HG03432 (cell line): ENCODE data around the gene ABCA1.
A peak's percentile ranks its signal among the peaks of the same experiment; 100 is the strongest.

Source experiments
- ATAC-seq: cut with Tn5 transposase; IDR thresholded peaks from one replicate; pipeline ENCODE4 v1.9.1; 2021; ENCODE audit warnings: mild to moderate bottlenecking, moderate library complexity; ENCODE audit not compliant: unreplicated experiment

The ABCA1 gene

DNA sequence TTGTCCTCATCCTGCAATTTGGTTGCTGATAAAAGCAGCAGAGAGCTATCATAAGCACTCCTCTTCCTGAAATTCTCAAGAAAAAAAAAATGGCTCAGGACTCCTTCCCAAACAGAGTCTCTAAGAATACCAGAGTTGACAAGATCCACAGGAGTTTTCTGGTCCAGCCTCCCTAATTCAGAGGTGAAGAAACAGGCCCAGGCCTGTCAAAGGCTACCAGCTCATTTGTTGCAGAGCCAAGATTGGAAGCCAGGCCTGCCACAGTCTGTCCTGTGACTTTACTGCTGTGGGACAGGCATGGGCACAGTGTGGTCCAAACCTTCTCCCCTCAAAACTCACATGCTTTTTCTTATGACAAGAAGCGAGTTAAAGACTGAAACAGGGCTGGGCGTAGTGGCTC lies 122.5 kb downstream of the ABCA1 start:
- ATAC-seq = no peak

DNA sequence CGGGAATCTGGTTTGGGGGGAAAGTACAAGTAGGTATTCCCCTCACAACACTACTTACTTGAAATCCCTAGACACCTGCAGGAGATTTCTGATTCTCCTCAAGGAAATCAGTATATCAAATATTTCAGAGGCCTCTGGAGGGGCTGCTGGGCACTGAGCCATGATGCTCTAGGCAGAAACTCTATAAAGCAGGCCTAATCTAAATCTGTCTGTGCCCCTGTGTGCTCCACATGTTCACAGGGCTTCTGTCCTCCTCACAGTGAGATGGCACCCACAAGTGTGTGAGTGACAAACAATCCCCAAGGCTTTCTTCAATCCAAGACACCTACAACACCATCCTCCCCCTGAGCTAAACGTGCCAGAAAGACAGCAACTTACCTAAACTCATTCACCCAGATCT lies 125.0 kb downstream of the ABCA1 start:
- ATAC-seq = no peak

DNA sequence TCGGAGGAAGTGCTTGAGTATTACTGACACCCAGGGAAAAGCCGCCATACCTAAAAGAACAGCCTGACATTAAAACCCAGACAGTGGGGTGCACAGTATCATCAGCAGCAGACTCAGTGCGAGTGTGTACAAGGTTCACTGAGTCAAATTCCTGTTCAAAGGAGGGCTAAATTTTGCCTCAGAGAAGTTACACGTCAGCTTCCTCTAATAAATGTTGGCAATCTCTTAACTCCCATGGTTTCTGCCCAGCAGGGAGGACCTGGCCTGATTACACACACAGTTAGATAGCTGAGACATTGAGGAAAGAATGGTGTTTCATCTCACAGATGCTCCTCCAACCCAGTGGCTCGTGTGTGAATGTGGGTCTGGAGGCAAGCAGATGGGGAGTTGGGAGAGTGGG lies 125.8 kb downstream of the ABCA1 start:
- no peak for ATAC-seq

DNA sequence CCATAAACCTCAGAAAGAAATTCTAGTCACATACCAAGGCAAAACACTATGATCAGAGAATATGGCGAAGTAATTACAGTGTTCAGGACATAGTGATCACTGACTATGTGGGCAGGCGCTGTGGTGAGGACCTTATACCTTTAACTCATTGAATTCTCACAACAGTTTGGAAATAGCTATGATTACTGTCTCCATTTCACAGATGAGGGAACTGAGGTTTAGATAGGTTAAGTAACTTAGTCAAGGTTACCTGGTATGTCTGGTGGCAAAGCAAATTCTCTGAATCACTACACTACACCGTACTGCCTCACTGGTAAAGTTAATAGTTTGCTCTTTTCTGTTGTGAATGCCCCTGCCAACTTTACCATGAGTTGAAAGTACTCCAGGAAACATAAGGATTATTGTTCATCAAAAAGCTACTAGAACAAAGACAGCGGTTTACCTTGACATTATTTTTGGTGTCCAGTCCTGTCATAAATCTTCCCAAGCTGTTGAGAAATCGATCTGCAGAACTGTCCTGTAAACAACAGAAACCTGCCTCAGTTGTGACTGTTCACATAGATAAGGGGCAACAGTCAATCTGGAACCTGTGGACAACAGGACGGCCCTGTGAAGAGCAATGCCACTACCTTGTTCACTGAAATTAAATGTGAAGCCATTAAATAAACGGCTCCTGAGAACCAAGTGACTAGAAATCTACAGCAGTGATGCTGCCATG lies 127.7 kb downstream of the ABCA1 start:
- ATAC-seq = no peak

DNA sequence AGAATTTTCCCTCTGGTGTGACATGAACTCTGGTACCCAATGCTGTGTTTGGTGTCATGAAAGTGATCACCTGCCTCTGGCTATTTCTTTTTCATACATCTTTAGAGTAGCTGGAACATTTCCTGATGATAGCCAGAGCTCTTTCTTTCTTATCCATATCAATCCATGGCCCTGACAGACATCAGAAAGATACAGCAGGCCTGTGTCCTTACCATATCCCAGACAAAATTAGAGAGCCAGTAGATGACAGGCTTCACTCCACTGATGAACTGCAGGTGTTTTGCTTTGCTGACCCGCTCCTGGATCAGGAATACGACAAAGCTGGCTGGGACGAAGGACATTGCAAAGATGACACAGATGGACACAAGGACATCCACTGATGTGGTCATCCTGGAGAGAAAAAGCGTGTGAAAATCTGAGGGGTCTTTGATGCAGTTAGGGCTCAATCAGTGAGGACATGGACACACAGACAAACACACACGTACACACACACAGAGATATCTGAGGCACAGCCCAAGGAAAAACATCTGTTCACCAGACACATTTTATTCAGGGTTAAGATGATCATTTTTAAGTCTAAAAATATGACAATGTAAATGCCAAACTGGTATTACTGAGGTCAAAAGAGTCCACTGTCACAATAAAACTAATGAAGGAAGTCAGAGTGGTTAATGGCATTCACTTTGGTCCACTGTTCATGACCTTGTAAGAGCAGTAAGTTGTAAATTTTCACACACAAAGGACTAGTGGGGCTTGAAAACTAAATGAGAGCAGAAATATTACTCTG lies 129.6 kb downstream of the ABCA1 start:
- no peak for ATAC-seq

DNA sequence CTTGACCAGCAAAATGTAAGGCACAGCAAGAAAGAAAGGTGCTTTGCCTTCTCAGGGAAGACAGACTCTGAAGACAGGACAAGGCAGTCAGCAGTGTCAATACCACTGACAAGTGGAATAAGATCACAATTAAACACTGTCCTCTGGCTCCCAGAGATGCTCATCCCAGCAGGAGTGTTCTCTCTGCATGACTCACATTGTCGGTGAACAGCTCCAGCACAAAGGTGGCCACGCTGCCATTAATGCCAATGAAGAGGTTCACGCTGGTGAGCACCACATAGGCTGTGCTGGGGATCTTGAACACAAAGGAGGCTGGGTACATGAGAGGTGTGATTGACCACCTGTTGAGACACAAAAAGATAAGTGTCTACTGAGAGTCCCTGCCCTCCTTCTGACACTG lies 132.1 kb downstream of the ABCA1 start:
- ATAC-seq = no peak

DNA sequence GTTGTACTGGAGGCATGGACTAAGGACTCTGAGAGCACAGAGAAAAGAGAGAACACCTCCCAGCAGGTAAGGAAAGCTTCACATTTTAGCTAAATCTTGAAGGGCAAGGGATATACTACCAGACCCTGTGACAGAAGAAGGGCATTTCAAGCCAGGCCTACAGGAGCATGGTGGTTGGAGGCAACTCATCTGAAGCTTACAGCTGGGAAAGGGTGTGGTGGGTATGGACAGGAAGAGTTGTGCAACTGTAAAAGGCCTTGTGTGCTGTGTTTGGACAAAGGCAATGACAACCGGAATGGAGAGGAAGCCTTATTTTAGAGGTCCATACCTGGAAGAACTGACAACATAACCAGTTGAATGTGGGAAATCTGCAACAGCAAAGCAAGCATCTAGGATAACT lies 132.9 kb downstream of the ABCA1 start:
- ATAC-seq = no peak

DNA sequence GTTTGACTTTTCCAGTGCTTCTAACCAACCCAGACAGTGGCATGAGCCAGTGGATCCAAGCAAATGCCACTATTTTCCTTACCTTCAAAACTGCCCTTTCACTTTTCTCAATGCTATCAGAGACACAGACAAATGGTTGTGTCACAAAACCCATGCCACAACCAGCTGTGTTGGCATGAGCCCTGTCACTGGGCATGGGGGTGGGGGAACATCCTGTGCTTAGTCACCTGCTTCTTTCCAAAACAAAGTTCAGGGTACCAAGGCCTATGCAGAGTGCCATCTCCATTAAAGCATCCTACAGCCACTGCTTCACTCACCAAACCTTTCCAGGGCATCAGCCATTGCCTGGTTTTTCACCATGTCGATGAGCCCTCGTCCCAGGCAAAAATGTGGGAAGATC lies 133.9 kb downstream of the ABCA1 start:
- ATAC-seq = no peak

DNA sequence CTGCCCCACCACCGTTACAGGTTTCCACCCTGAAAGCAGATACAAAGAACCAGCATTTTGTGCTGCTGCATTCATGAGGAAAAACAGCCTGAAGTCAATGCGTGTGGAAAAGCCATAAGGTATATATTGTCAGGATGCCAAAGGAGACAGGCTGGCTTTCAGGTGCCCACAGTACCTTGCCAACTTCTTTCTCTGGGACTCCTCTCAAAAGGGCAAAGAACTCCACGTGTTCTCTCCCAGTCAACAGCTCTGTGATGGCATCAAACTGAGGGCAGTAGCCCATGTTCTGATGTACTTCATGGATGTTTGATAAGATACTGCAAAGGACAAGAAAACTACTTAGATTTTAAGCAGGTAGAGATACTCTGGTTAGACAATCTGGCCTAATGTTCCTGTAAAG lies 139.7 kb downstream of the ABCA1 start:
- ATAC-seq = no peak

DNA sequence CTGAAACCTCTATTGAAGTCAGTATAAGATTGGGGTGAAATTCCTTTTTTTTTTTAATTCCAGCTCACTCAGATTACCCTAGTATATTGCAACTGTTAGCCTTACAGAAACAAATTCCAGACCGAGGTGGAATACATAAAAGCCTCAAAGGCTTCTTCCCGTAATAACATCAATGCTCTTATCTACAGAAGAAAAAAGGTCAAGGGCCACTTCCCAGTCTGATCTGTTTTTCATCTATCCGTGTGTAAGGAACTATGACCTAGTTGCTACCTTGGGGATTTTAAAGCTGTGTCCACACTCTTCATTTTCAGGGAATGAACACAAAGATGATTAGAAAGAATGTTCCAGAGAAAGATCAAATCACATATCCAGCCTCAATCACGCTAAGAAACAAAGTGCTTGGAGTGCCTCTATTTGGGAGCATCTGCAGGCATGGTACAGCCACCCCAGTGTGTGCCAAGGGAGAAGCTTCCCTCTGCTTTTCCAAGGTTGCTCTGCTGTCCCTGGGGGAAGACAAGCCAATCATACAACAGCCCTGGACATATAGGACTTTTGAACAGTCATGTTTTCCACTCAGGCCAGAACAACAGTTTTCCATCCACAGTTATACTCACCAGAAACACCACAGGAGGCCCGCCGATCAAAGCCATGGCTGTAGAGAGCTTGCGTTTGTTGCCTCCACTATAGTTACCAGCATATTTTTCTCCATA lies 140.5 kb downstream of the ABCA1 start:
- ATAC-seq = no peak

DNA sequence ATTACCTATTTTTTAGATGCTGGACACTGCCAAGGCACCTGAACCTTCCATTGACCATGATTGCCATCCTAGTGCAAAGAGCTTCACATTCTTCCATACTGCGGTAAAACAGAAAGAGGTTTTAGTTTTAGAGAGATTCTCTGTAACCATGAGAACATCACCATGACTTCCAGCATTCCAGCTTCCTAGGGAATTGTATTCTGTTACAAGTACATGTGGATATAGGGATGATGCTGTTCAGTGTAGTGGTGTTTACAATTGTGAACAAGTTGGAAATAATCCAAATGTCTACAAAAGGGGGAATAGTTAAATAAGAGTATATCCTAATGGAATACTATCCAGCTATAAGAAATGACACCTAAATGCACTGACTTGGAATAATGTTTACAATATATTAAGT lies 141.7 kb downstream of the ABCA1 start:
- ATAC-seq = no peak

DNA sequence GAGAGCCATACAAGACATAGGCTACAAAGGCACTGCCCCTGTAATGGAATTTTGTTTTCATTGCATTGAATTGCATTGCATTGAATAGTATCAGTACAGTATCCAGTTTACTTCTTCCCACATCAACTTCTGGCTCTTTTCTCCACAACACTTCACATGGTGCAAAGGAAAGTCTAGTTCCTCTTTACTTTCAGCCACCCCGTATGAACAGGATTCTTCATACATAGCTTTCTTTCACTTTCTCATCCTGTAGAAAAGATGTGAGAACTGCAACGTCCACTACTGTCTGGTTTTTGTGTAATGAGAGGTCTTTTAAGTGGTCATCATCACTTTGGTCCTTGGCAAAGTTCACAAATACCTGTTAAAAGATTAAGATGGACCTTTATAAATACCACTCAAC lies 143.9 kb downstream of the ABCA1 start:
- peak; percentile 83 for ATAC-seq

DNA sequence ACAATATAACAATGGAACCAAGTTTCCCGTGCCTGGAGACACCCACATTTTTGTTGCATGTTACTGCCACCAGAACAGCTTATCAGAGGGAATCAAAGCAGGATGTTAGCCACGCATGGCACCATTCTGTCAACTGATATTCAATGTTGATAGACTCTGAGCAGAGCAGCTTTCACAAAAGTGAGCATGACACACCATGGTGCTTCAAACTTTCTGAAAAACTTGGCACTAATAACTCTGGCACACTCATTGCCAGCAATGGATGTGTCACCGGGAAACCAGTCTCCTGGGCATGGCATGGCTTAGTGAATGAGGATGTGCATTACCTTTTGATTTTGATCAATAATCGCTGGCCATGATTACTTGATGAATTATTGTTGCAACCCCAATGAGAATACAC lies 144.4 kb downstream of the ABCA1 start:
- no peak for ATAC-seq

DNA sequence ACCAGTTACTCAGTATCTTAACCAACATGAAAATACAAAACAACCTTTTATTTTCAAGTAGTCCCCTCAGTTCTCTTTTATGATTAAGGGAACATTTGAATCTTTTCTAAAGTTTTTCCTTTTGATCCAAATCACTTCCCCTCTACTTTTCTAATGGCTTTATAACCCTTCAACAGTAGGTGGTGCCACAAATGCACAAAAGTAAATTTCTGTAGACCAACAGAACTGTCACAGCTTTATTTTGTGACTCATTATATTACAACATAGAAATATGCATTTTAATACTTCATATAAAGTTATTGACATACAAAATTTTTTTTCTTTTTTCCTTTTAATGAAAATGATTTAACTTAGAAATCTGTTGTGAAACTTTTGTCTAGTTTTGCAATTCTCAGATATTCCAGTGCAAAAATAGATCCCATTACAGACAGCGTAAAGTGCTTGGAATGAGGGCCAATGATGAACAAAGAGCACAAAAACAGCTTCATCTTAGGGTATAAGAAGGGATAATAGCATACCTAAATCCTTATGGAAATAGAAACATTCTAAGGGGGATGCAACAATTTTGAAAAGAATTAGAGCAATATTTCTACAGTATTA lies 147.1 kb downstream of the ABCA1 start:
- peak; percentile 53 for ATAC-seq

DNA sequence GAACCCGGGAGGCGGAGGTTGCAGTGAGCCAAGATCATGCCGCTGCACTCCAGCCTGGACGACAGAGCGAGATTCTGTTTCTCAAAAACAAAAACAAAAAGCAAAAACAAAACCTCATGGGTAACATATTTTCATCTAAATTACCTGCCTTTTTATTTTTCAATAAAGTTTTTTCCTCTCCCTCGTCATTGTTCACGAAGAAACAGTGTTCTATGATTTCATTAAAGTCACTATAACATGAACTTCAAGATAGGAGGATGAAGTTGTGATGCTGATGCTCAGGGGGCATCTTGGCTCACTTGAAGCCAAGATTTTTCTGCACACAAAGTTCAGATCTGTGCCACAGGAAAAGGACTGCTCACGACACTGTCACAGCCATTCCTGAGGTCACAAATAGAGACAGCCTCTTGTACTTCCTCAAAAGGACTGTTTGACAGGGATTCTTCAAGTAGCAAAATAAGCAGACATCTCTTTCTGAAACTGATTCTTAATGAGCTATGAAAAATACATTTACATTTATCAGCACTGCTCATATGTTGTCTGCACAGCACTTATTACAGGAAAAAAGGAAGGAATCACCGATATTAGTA lies 147.9 kb downstream of the ABCA1 start:
- ATAC-seq = no peak

DNA sequence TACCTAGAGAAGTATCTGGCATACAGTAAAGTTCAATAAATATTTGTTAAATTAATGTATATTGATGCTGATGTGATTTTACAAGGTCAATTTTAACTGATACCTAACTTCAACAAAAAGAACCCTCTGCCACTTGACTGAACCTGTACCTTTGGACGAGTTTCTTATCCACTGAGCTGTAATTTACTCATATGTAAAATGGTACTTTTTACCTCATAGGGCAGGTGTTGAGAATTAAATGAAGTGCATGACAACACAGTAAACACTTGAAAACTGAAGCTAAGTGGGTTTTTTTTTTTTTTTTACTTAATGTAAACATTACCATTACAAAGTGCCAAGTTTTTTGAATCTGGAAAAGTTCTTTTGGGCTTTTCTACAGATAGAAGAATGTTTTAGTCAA lies 148.6 kb downstream of the ABCA1 start:
- no peak for ATAC-seq

DNA sequence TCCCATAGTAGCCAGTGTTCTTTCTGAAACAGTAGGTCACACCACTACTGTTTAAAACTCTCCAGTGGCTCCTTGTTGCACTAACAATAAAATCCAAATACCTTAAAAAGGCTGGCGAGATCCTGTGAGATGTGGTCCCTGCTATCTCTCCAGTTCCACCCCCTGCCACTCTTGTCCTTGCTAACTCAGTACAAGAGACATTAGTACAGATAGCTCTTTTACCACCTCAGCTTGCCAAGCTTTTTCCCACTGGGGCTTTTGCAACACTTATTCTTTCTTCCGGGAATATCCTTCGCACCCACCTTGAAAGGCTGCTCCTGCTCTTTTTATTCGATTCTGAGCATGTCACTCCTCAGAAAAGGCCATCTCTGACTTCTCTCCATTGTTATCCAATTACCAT lies 149.2 kb downstream of the ABCA1 start:
- no peak for ATAC-seq

DNA sequence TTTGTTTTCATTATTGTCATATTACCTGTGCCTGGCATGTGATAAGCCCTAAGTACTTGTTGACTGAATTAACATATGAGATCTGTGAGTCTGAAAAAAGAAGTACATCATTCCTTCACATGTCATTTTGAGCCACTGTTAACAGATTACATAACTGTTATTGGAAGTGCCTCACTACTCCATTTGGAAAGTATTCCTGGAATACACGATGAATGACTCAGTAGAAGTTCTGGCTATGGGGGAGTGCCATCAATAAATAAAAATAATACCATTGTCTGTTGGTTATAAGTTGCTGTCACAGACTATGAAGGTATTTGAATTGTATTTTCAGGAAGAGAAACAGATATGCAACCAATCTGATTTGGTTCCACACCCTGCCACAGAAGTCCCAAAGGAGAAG lies 151.2 kb downstream of the ABCA1 start:
- no peak for ATAC-seq

DNA sequence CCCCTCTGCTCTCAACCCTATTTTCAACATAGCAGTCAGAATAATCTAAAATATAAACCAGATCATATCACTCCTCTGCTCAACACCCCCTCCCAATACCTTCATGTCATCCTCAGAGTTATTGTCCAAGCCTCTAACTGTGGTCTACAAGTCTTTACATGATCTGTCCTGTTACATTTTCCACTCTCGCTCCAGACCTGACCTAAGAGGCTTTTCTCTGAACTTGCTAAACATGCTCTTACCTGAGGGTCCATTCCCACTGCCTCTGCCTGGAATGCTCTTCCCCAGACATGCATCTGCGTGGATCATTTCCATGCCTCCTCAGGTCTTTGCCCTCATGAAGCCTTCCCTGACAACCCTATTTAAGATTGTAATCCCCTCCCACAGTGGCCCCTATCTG lies 152.0 kb downstream of the ABCA1 start:
- ATAC-seq = peak; percentile 2

DNA sequence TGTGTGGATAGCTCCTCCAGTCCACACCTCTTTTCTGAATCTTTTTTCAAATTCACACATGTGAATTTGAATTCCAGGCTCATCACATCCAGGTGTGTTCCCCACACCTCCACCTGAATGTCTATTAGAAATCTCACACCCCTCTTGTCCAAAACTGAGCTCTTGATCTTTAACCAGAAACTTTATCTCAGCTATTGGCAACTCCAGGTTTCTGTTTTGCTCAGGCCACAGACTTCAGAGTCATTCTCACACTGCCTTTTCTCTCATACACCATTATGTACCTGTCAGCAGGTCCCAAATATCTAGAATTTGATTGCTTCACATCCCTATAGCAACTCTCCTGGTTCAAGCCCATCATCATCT lies 152.4 kb downstream of the ABCA1 start:
- ATAC-seq = peak; percentile 72

DNA sequence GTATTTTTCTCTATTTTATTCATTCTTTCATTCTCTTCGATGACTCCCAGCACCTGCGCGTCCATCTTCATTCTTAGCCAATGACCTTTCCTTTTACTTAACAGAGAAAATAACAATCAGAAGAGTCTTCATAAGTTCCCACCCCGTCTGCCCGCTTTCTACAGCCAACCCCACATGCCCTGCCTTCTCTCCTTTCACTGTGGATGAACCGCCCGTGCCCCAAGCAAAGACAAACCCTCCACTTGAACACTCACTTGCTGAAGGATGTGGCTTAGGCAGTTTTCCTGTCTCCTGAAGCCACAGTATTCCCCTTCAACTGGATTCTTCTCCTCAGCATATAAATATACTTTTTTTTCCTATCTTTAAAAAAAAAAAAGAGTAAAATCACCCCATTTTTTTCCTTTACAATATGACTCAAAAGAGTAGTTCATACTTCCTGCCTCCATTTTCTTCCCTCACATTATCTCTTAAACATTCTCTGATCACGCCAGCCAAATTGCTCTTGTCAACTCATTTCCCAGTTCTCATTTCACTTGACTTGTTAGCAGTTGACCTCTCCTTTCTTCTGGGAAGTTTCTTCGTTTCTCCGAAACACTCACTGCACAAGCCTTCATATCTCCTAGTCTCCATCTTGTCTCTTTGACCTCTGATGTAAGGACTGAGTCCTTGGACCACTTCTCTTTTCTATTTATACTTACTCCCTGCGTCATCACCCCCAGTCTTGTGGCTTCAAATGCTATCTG lies 153.0 kb downstream of the ABCA1 start:
- ATAC-seq = peak; percentile 90
